SW 1271 (cell line): ENCODE data around the gene KMT5C.
A peak's percentile ranks its signal among the peaks of the same experiment; 100 is the strongest.
"Not testable (repeated sequence)": the region's sequence is repeated elsewhere in the genome, so short reads cannot be mapped to it uniquely, and the experiment has no call there.

Source experiments
- DNase-seq, 2 experiments: peaks; one replicate each; lab custom pipeline; 2025; lab: John Stamatoyannopoulos, UW

Gene KMT5C

DNA sequence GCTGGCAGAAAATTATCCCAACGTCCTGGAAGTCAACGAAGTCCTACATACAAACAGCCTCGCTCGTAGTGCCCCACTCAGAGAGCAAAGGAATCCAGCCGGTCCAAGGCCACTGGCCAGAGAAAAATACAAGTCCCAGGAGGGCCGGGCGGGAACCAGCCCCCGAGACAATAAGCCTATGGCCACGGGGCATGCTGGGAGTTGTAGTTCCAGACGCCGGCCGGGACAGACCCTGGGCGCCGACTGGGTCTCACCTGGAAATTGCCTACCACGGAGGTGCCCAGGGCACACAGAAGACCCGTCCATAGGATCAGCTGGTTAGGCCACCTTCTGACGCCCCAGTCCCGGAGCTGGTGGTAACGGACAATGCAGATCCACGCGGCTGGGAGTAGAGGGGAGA is 19.9 kb upstream of the KMT5C start:
- DNase-seq, result no peak

DNA sequence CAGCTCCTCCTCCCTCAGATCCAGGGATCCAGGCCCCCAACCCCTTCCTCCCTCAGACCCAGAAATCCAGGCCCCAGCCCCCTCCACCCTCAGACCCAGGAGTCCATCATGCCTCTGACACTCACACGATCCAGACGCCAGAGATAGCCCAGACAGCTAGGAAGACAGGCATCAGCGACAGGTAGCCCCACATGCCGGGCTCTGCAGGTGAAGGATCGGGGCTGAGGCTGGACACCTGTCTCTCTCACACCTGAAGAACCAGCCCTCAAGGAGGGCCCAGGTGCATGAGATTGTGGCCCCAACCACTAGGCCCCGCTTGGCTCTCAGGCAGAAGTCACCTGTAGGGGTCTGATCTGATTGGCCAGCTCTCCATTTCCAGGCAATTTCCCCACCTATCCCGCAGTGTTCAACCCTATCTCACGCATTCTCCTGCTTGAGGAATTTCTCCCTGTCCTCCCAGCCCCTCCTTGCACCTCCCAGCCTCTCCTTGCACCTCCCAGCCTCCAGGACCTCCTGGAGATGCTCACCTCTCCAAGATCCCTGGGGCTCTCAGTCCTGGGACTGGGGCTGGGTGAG is 18.7 kb upstream of the KMT5C start:
- no peak for DNase-seq

DNA sequence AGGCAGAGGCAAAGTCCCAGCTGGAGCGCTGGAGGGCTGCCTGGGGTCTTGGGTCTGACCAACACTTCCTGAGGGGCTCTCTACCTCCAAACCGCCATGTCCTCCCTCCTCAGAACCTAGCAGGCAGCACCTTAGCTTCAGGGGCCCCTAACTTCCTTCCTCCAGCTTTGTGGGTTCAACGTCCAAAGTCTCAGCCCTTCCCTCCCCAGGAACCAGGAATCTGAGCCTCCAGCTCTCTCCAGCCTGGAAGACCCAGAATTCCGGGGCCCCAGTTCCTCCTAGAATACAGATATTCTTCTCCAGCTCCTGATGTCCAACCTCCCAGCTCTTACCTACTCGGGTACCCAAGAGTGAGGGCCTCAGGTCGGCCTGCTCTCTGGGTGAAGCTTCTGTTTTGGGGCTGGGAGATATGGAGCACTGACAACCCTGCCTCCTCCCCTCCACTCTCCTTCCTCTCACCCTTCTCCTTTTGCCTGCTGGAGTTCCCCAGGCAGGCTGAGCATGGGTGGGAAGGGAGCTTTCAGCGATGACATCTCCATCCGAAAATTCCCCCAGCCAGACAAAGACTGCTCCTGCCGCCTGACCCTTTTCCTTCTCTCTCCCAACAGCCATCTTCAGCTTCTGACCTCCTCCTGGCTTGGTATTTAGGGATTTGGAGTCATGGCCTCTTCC is 18.1 kb upstream of the KMT5C start:
- DNase-seq, result no peak

DNA sequence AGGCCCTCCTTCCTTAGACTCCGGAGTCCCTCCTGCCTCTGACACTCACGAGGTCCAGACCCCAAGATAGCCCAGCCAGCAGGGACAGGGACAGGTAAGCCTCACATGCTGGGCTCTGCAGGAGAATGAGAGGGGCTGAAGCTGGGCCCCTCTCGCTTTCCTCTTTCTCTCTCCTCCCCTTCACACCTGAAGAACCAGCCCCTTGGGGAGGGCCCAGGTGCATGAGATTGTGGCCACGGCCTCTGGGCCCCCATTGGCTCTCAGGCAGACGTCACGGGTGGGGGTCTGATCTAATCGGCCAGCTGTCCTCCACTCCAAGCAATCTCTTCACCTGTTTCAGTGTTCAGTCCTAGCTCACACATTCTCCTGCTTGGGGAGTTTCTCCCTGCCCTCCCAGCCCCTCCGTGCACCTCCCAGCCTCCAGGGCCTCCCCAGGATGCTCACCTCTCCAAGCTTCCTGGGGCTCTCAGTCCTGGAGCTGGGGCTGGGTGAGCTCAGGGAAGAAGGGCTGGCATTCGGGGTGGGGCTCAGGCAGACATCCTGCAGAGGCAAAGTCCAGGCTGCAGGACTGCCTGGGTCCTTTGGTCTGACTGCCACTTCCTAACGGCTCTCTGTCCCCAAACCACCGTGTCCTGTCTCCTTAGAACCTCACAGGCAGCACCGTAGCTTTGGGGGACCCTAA is 17.3 kb upstream of the KMT5C start:
- no peak for DNase-seq

DNA sequence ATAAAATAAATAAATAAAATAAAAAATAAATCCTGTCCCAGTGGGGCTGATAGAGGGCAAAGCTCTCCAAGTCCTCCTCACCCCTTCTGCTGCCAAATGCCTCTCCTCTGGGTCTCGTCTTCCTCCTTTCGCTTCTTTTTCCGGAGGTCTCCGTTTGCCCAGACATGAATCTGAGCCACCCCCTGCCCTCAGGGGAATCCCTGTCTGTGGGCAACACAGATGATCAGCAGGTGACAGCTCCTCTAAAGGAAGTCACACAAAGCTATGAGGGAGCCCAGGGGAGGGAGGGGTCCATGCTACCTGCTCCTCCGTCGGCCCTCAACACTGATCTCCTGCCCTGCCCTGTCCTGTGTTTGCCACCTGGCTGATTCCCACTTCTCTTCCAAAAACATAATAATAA is 15.0 kb upstream of the KMT5C start:
- DNase-seq, result no peak

DNA sequence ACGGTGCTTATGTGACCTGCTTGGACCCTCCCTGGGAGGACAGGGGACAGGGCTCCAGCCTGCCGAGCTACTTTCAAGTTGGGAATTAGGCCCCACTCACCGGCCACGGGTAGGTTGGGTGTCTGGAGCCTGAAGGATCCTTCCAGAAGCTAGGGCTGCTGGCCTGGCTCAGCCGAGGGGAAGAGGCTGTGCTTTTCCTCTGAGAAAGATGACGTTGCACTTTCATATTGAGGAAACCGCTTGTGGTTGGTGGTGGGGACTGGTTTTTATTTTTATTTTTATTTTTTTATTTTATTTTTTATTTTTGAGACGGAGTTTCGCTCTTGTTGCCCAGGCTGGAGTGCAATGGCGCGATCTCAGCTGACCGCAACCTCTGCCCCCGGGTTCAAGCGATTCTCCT is 14.5 kb upstream of the KMT5C start, which contains the start of gene TMEM150B:
Gene TMEM150B (minus strand): TSS at position 170 of the 400 bp plus-strand sequence. CDS start 4,305 bp downstream, outside the sequence.
- no peak for DNase-seq

DNA sequence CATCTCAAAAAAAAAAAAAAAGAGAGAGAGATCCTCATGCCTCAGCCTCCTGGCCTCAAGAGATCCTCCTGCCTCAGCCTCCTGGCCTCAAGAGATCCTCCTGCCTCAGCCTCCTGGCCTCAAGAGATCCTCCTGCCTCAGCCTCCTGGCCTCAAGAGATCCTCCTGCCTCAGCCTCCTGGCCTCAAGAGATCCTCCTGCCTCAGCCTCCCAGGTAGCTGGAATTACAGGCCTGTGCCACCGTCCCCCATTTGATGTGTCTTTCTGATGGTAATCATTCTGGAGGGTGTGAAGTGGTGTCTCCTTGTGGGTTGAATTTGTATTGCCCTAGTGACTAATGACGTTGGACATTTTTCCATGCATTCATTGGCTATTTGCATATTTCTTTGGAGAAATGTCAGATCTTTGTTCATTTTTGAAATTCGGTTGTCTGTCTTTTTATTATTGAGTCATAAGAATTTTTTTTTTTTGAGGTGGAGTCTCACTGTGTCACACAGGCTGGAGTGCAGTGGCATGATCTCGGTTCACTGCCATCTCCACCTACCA is 10.8 kb upstream of the KMT5C start:
- DNase-seq, result peak in 1 of 2 experiments; percentile 48

DNA sequence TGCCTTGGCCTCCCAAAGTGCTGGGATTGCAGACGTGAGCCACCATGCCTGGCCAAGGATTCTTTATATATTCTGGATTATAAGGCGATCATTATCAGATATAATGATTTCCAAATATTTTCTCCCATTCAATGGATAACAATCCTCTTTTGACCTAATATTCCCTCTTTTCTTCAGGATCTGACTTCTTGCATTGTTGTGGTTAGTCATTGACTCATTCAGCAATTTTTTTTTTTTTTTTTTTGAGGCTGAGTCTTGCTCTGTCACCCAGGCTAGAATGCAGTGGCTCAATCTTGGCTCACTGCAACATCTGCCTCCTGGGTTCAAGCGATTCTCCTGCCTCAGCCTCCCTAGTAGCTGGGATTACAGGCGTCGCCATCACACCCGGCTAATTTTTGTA is 9.9 kb upstream of the KMT5C start:
- not testable (repeated sequence) for DNase-seq

DNA sequence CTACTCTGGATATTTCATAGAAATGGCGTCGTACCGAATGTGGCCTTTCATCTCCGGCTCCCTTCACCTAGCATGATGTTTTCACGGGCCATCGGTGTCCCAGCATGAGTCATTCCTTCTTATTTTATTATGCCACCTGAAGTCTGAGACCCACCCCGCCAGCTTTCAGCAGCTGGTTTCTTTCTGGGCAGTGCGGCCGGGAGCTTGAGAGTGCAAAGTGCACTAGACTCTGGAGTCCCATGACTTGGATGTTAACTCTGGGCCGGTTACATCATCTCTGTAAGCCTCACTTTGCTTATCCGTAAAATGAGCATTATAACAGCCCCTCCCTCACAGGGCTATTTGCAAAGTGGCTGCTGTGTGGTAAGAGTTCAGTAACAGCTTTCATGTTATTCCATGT is 5.8 kb upstream of the KMT5C start:
- no peak for DNase-seq

DNA sequence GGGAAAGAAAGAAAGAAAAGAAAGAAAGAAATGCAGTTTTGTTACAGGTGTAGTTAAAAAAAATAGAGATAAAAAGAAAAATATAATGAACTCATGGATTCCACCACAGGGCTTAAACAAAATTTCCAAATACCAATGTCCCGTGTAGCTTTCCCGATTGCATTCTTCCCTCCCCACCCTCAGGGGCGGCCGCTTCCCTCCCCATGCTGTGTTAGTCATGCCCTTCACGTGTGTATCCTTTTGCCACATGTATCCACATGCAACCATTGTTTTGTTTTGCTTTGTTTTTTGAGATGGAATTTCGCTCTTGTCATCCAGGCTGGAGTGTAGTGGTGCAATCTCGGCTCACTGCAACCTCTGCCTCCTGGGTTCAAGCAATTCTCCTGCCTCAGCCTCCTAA is 3.6 kb upstream of the KMT5C start:
- no peak for DNase-seq

DNA sequence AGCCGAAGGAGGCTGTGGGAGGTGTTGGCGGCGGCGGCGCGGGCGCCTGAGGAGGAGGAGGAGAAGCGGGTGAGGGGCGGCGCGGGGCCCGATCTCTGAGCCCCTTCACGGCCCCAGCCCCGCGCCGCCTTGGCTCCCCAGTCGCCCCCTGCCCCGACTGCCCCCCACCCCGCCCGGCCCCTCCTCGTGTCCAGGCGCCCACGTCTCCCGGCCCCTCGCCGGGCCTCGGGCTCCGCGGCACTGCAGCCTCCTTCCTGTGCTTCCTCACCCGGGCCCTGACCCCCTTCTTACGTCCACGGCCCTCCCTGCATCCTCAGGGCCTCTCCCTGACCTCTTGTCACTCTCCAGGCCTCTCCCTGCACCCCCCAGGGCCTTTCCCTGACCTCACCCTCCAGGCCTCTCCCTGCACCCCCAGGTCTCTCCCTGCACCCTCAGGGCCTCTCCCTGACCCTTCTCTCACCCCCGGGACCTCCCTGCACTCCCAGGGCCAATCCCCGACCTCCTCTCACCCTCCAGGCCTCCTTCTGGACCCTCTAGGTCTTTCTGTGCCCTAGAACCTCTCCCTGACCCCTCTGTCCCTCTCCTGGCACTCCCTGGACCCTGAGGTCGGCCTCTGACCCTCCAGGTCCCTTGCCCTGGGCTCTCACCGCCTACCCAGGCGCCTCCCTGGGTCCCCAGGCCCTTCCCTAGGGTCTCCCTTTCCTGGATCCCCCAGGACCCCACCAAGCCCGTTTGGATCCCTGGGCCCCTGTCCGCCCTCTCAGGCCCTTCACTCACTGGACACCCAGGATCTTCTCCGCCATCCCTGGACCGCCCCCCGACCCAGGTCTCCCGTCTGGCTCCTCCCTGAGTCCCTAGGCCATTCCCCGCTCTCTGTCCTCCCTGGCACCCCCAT is 460 bp downstream of the KMT5C start:
- no peak for DNase-seq

DNA sequence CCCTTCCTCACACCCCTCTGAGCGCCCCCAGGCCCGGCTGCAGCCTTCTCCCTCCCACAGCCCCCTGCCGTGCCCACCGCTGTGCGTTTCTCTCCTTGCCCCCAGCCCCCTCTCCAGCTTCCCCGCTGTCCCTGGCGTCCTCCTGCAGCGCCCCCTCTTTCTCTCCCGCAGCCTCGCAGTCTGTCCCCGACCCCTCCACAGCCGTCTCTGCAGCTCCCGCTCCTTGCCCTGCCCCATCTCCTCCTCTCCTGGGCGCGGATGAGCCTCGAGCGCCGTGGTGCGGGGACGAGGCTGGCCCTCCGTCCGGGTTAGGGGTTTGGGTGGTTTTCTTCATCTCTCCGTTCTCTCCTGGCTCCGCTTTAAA is 1.1 kb downstream of the KMT5C start:
- DNase-seq, result no peak

DNA sequence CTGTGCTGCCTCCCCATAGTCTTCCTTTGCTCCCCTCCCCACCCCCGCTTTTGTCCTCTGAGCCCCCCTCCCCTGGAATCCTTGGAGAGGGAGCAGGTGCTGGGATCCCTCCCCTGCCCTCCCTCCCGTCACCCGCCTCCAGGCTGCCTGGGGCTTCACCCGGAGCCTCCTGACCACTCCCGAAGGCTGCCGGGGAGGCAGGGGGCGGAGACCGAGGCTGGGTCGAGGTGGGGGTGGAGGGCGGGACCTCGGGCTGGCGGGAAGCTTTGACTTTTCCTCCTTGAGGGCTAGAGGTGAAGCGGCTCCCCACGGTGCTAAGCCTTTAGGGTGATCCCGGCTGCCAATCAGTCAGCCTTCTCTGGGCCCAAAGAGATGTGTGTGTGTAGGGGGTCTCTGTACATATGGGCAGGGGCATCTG is 1.5 kb downstream of the KMT5C start:
- peak in 1 of 2 experiments; percentile 18 for DNase-seq

DNA sequence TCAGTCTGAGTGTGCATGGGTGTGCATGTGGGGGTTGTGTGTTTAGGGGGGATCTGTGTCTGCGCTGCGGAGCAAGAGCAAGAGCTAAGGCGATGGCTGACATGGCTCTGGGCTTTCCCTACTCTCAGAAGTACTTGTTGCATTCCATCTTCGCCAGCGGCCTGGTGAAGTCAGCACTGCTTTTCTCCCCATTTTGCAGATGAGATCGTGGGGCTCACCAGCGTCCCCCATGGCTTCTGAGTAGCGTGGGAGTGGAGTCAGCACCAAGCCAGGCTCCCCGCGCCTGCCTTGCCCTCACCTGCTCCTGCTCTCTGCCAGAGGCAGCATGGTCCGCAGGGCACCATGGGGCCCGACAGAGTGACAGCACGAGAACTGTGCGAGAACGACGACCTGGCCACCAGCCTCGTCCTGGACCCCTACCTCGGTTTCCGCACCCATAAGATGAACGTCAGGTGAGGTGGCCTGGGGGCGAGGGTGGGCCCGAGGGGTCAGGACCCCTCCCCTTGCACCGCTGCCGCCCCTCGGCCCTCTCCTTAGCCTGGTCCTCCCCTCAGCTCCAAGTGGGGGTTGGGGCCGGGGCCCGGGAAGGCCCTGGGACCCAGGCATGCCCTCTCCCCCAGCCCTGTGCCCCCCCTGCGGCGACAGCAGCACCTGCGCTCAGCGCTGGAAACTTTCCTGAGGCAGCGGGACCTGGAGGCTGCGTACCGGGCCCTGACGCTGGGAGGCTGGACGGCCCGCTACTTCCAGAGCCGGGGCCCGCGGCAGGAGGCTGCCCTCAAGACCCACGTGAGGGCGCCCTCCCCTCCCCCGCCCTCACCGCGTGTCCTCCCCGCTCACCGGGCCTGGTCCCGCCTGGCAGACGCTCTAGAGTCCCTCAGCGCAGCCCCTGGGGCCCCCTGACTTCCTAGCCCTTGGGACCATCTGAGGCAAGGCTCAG is 2.2 kb downstream of the KMT5C start:
- no peak for DNase-seq

DNA sequence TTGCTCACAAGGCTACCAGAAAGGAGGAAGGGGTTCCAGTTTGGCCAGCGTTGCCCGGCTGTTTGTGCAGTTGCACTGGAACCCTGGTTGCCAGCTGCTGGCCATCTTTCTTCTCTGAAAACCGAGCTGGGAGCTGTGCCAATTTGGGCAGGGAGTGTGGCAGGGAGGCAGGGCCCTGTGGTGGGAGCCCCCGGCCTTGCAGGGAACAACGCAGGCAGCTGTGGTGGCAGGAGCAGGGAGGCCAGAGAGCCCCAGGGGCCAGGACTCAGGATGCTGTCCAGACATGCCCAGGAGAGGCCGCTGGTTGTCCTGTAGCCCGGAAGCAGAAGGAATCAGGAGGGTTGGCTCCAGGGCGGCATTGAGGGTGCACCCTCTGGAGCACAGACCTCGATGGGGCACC is 4.8 kb downstream of the KMT5C start:
- DNase-seq, result no peak

DNA sequence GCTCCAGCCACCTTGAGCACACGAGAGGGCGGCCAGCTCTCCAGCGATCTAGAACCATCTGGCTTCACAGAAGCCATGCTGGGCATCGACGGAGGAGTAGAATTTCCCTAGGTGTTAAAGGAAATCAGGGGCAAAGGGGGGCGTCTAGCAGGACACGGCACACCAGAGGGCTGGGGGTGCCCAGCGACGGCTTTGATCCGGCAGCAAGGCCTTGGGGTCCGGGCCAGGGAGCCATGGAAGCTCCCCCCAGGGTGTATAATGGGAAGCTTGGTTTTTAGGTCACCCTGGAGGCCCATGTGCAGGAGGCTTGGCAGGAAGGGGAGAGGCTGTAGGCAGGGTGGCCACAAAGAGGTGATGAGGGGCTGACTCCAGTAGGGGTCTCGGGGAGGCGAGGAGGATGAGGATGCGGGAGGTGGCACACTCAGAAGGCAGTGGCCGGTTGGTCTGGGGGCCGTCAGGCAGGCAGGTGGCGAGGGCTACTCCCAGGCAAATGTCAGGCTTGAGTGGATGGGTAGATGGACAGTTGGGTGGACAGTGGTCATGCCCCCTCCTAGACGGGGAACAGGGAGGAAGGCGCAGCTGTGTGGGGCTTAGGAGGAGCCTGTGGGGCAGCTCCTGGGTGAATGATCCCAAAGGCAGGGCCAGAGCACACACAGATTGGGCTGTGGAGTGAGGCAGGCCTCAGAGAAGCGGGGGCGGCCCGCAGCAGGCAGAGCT is 5.6 kb downstream of the KMT5C start:
- no peak for DNase-seq

DNA sequence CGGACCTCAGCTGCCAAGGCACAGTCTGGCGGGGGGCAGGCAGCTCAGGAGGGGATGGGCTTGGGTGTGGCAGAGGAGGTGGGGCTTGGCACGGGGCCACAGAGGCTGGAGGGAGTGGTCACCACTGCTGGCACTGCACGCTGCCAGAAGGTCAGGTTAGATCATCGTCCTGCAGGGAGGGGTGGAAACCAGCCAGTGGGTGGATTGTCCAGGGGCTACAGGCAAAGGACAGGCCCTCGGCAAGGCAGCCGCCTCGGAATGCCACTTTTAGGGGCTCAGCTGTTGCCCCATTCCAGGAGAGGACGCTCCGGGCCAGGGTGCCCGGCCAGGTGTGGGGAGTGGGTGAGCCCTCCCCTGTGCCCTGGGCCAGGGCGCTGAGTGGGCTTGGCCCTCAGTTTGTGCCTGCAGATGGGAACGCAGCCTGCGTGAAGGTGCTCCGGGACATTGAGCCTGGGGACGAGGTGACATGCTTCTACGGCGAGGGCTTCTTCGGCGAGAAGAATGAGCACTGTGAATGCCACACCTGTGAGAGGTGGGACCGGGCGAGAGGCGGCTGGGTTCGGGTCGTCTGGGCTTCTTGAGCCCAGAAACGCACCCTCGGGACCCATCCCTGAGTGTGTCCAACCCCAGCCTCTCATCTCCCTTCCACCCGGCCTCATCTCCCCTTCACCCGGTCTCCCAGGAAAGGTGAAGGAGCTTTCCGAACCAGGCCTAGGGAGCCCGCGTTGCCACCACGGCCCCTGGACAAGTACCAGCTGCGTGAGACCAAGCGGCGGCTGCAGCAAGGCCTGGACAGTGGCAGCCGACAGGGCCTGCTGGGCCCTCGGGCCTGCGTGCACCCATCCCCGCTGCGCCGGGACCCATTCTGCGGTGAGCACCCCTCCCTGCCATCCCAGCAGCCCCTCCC is 6.4 kb downstream of the KMT5C start:
- DNase-seq, result no peak

DNA sequence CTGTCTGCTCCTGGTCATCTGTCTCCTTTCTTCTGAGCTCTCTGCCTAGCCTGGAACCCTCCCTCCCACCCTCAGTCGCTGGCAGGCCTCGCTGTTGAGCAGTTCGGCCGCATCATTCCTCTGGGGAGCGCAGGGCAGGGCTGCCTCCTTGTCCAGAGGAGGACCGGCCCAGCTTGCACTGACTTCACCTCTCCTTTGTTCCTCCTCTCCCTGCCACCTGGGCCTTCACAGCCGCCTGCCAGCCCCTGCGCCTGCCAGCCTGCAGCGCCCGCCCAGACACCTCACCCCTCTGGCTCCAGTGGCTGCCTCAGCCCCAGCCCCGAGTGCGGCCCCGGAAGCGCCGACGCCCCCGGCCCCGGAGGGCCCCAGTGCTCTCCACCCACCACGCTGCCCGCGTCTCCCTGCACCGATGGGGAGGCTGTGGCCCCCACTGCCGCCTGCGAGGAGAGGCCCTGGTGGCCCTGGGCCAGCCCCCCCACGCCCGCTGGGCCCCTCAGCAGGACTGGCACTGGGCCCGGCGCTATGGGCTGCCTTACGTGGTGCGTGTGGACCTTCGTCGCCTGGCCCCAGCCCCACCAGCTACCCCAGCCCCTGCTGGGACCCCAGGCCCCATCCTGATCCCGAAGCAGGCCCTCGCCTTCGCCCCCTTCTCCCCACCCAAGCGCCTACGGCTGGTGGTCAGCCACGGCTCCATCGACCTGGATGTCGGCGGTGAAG is 7.2 kb downstream of the KMT5C start:
- DNase-seq, result no peak
